ENCODE data around the gene INIP. TPM values are rescaled to one million over a fixed set of nuclear protein-coding genes. Genes with fewer than 3 reads are reported as not detected.

INIP gene, protein sequence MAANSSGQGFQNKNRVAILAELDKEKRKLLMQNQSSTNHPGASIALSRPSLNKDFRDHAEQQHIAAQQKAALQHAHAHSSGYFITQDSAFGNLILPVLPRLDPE
- total RNA-seq: 12.1 and 26.7 TPM in 2 replicates

DNA sequence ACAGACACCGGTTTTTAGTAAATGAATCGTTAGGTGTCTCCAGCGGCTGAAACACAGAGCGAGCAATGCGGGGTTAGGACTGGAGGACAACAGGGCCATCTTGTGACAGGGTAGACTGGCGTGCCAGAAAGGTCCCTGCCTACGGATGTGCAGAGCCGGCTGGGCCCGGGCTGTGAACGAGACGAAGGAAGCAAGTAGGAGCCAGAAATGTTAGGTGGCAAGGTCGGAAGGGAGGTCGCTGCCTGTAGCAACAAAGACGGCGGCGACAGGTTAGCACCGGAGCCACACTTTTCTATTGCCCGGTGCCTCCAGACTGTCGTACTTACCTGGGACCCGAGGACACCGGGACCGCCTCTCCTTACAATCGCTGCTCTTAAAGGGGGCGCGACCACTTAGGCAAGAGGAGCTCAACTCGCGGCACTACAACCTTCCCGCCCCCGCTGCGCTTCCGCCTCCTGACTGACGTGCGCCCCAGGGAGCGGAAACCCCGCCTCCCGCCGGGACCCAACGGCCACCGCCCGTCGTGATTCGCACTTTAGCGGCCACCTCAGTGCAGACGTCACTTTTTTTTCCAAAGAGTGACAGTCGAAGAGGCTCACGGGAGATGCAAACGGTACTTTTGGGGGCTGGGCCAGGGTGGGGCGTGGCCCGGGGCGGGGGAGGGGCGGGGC is at the start of gene INIP:
TSS of gene INIP (minus strand) at position 457 of the 671 bp plus-strand sequence. CDS start 1,632 bp downstream, outside the sequence.

DNA sequence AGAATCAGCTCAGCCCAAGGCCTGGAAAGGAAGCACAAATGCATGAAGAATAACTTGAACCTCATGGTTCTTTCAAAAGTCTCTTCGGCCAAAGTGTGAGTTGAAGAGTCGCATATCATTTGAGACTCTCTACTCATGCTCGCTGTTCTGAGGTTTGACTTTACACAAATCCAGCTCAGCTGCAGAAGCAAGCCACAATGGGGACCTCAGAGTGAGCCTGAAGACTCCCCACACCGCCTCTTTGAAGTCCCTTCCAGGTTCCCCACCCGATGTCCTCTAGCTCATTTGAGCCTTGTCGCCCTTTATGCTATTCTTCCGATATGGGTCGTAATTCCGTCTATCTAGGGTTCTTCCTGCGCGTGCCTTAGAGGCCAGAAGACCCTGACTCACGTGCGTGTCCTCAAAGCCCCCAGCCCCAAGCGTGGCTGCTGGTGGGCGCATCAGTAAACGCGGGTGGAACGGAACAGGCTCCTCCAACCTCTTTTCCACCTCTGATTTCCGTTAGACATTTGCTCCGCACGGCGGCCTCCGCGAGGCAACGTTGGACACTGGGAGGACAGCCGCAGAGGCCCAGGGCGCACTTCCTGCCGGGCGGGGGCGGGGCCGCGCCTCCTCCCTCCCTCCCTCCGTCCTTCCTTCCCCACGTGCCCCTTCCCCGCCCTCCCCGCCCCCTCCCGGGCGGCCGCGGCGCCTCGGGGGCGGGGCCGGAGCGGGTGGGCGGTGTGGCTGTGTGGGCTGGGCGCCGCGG is 32.3 kb upstream of the INIP start, which contains the start of gene SNX30:
TSS of gene SNX30 (plus strand) at position 745 of the 748 bp plus-strand sequence. CDS start 242 bp downstream, outside the sequence.

Other genes with a start within 250 kb of the INIP start
- gene KIAA1958, start 231.3 kb downstream of the INIP start, total RNA-seq: 1.1 TPM in 2 replicates
- gene SNX30, start 32.6 kb upstream of the INIP start, total RNA-seq: 9.4 and 18.0 TPM in 2 replicates
- not detected in 2 replicates for gene SLC46A2, start 172.8 kb upstream of the INIP start, total RNA-seq

Data from cardiac ventricle fibroblast (primary cell).